IMR-90 (cell line): ENCODE results near the gene C9orf50. TPM values are rescaled to one million over a fixed set of nuclear protein-coding genes. Genes with fewer than 3 reads are reported as not detected.

Experiments
- ATAC-seq: fragments of 200-7000 bp; cut with Tn5 transposase; 2 replicates; pipeline ENCODE4 v1.9.1; 2020; ENCODE audit warnings: low read depth, mild to moderate bottlenecking, moderate library complexity
- BruUV-seq: library from RNA; stranded (reverse); fragments of 400-500 nt; replicated peaks from 2 replicates; lab custom pipeline; 2021; lab: Mats Ljungman, UMichigan
- CTCF ChIA-PET: fragments of 300-600 bp; formaldehyde crosslinking; extraction: SDS; loops from one replicate; lab custom pipeline; 2021; ENCODE audit warnings: antibody characterized with exemption; lab: Yijun Ruan, JAX
- POLR2A ChIA-PET: fragments of 300-600 bp; sonication (Branson Sonifier 250); formaldehyde crosslinking; loops from one replicate; lab custom pipeline; 2022; ENCODE audit warnings: antibody characterized with exemption; ENCODE audit not compliant: unreplicated experiment; lab: Charles Lee
- DNase-seq: peaks from one replicate; pipeline ENCODE4 v3.0.0; 2013
- H2AFZ ChIP-seq: replicated peaks from 2 replicates; pipeline ENCODE3; 2013; ENCODE audit warnings: low read length, mild to moderate bottlenecking; ENCODE audit not compliant: poor library complexity
- H2AK5ac ChIP-seq: 2 replicates; pipeline ENCODE4 v1.6.1; 2013; ENCODE audit warnings: low read depth, low read length, inconsistent platforms
- H2AK9ac ChIP-seq: replicated peaks from 2 replicates; pipeline ENCODE3; 2013; ENCODE audit warnings: mild to moderate bottlenecking, low read depth, low read length, moderate library complexity; ENCODE audit not compliant: poor library complexity
- H2BK120ac ChIP-seq: 2 replicates; pipeline ENCODE4 v1.6.1; 2013; ENCODE audit warnings: low read depth, low read length, inconsistent platforms
- H2BK15ac ChIP-seq: 3 replicates; pipeline ENCODE4 v1.6.1; 2013; ENCODE audit warnings: low read depth, low read length, inconsistent platforms
- H2BK20ac ChIP-seq: 2 replicates; pipeline ENCODE4 v1.6.1; 2013; ENCODE audit warnings: low read depth, mild to moderate bottlenecking, inconsistent platforms, low read length, moderate library complexity
- H2BK5ac ChIP-seq: 2 replicates; pipeline ENCODE4 v1.6.1; 2013; ENCODE audit warnings: mild to moderate bottlenecking, low read depth, low read length, inconsistent platforms; ENCODE audit not compliant: poor library complexity, severe bottlenecking
- H3K14ac ChIP-seq: replicated peaks from 2 replicates; pipeline ENCODE4 v1.6.1; 2013; ENCODE audit warnings: low read depth, low read length, inconsistent platforms
- H3K18ac ChIP-seq: 2 replicates; pipeline ENCODE4 v1.6.1; 2013; ENCODE audit warnings: low read depth, low read length, control low read depth
- H3K23ac ChIP-seq: 2 replicates; pipeline ENCODE4 v1.6.1; 2013; ENCODE audit warnings: low read depth, low read length, inconsistent platforms
- H3K27ac ChIP-seq: 2 replicates; pipeline ENCODE4 v1.5.1; 2013; ENCODE audit warnings: mild to moderate bottlenecking, control low read depth, low read length; ENCODE audit not compliant: insufficient read depth
- H3K27me3 ChIP-seq: 2 replicates; pipeline ENCODE4 v1.6.1; 2013; ENCODE audit warnings: low read length; ENCODE audit not compliant: control insufficient read depth, insufficient read depth
- H3K36me3 ChIP-seq: 2 replicates; pipeline ENCODE4 v1.6.1; 2013; ENCODE audit warnings: low read length, mixed read lengths; ENCODE audit not compliant: control insufficient read depth, insufficient read depth
- H3K4ac ChIP-seq: 2 replicates; pipeline ENCODE4 v1.6.1; 2013; ENCODE audit warnings: low read depth, low read length, inconsistent platforms
- H3K4me1 ChIP-seq: 2 replicates; pipeline ENCODE4 v1.6.1; 2013; ENCODE audit warnings: low read length, mixed read lengths; ENCODE audit not compliant: control insufficient read depth, insufficient read depth
- H3K4me2 ChIP-seq: 2 replicates; pipeline ENCODE4 v1.6.1; 2013; ENCODE audit warnings: low read depth, mild to moderate bottlenecking, control low read depth, low read length, moderate library complexity
- H3K4me3 ChIP-seq: 2 replicates; pipeline ENCODE4 v1.5.1; 2013; ENCODE audit warnings: low read depth, mild to moderate bottlenecking, control low read depth, low read length, moderate library complexity; ENCODE audit not compliant: insufficient read depth
- H3K56ac ChIP-seq: 2 replicates; pipeline ENCODE4 v1.6.1; 2013; ENCODE audit warnings: low read length, inconsistent platforms; ENCODE audit not compliant: insufficient read depth; ENCODE audit errors: extremely low read depth
- H3K79me1 ChIP-seq, 2 experiments: 2 replicates each; pipeline ENCODE4 v1.6.1; 2013; ENCODE audit warnings: low read length in 2 of 2, inconsistent platforms in 1 of 2, low read depth in 1 of 2
- H3K9ac ChIP-seq: 2 replicates; pipeline ENCODE4 v1.6.1; 2013; ENCODE audit warnings: low read depth, low read length, control low read depth
- H3K9me1 ChIP-seq: 2 replicates; pipeline ENCODE4 v1.6.1; 2013; ENCODE audit warnings: low read length, inconsistent platforms; ENCODE audit not compliant: insufficient read depth
- H3K9me3 ChIP-seq: 2 replicates; pipeline ENCODE4 v1.6.1; 2013; ENCODE audit warnings: low read length; ENCODE audit not compliant: control insufficient read depth, insufficient read depth
- H4K20me1 ChIP-seq: 2 replicates; pipeline ENCODE4 v1.6.1; 2013; ENCODE audit warnings: low read length, inconsistent platforms; ENCODE audit not compliant: insufficient read depth
- H4K5ac ChIP-seq: 2 replicates; pipeline ENCODE4 v1.6.1; 2013; ENCODE audit warnings: mild to moderate bottlenecking, low read depth, low read length, control low read depth
- H4K8ac ChIP-seq, 2 experiments: 2 replicates each; pipeline ENCODE4 v1.6.1; 2013; ENCODE audit warnings: low read depth in 2 of 2, low read length in 2 of 2, control low read depth in 1 of 2, inconsistent platforms in 1 of 2
- H4K91ac ChIP-seq: 2 replicates; pipeline ENCODE4 v1.6.1; 2013; ENCODE audit warnings: low read depth, low read length, inconsistent platforms; ENCODE audit not compliant: insufficient read depth
- BHLHE40 ChIP-seq: fragments of 150-350 bp; IDR thresholded peaks from 2 replicates; pipeline ENCODE4 v1.6.1; 2016; ENCODE audit warnings: mild to moderate bottlenecking, low read depth, low read length
- CEBPB ChIP-seq: IDR thresholded peaks from 2 replicates; pipeline ENCODE4 v1.6.1; 2012; ENCODE audit warnings: low read depth, low read length, improper control_type of control experiment
- CHD1 ChIP-seq: IDR thresholded peaks from 2 replicates; pipeline ENCODE4 v1.6.1; 2012; ENCODE audit warnings: low read depth, low read length, improper control_type of control experiment
- CTCF ChIP-seq: conservative IDR thresholded peaks from 2 replicates; pipeline ENCODE4 v1.5.1; 2012; ENCODE audit warnings: mild to moderate bottlenecking, low read depth, low read length, improper control_type of control experiment
- ELK1 ChIP-seq: fragments of 150-350 bp; IDR thresholded peaks from 2 replicates; pipeline ENCODE4 v1.6.1; 2016; ENCODE audit warnings: low read depth, mild to moderate bottlenecking, low read length, moderate library complexity, borderline replicate concordance
- FOS ChIP-seq: fragments of 150-350 bp; IDR thresholded peaks from 2 replicates; pipeline ENCODE4 v1.6.1; 2016; ENCODE audit warnings: low read depth, low read length
- MAFK ChIP-seq: IDR thresholded peaks from 2 replicates; pipeline ENCODE4 v1.6.1; 2012; ENCODE audit warnings: low read depth, low read length, improper control_type of control experiment
- MAZ ChIP-seq: IDR thresholded peaks from 2 replicates; pipeline ENCODE4 v1.6.1; 2012; ENCODE audit warnings: low read depth, mild to moderate bottlenecking, low read length, improper control_type of control experiment, moderate library complexity, borderline replicate concordance
- MXI1 ChIP-seq: IDR thresholded peaks from 2 replicates; pipeline ENCODE4 v1.6.1; 2012; ENCODE audit warnings: low read depth, mild to moderate bottlenecking, low read length, moderate library complexity, borderline replicate concordance
- NFE2L2 ChIP-seq: fragments of 150-350 bp; IDR thresholded peaks from 2 replicates; pipeline ENCODE4 v1.6.1; 2016; ENCODE audit warnings: low read depth, mild to moderate bottlenecking, low read length
- POLR2A ChIP-seq: IDR thresholded peaks from 2 replicates; pipeline ENCODE4 v1.6.1; 2012; ENCODE audit warnings: mild to moderate bottlenecking, low read depth, low read length
- RCOR1 ChIP-seq: IDR thresholded peaks from 2 replicates; pipeline ENCODE4 v1.6.1; 2012; ENCODE audit warnings: mild to moderate bottlenecking, low read length, improper control_type of control experiment; ENCODE audit not compliant: insufficient replicate concordance
- RFX5 ChIP-seq: IDR thresholded peaks from 2 replicates; pipeline ENCODE4 v1.8.0; 2012; ENCODE audit warnings: low read depth, mild to moderate bottlenecking, low read length, moderate library complexity
- SMC3 ChIP-seq: fragments of 150-350 bp; IDR thresholded peaks from 2 replicates; pipeline ENCODE4 v1.6.1; 2016; ENCODE audit warnings: low read depth, mild to moderate bottlenecking, antibody characterized with exemption, low read length, moderate library complexity
- USF2 ChIP-seq: fragments of 150-350 bp; IDR thresholded peaks from 2 replicates; pipeline ENCODE4 v1.6.1; 2017; ENCODE audit warnings: mild to moderate bottlenecking, antibody characterized with exemption, low read length, low read depth
- WGBS, 2 experiments: methylation state at CpG; one replicate each; pipeline versions ENCODE4 v1.1.5 to v1.1.7; 2013; ENCODE audit warnings: missing lambda C conversion rate in 2 of 2; ENCODE audit not compliant: insufficient read length in 1 of 2; ENCODE audit errors: extremely low coverage in 2 of 2; 5-methylcytosine and 5-hydroxymethylcytosine counted together
- dilution Hi-C: fragments of 300-500 bp; cut with HindIII; formaldehyde crosslinking; loops from one replicate; pipeline ENCODE4 v1.14.3; 2018; ENCODE audit warnings: low sequenced_read_pairs; ENCODE audit not compliant: unreplicated experiment
- in situ Hi-C: fragments of 300-500 bp; cut with MboI; formaldehyde crosslinking; loops from 3 replicates; pipeline ENCODE4 v1.14.3; 2019; ENCODE audit warnings: low sequenced_read_pairs, inconsistent platforms, mixed read lengths
- intact Hi-C: fragments of 100-400 bp; cut with micrococcal nuclease; formaldehyde crosslinking; loops from 2 replicates; pipeline ENCODE4 v1.10.0; 2022
- polyA plus RNA-seq, 3 experiments: library from polyadenylated mRNA; depleted of rRNA; stranded (reverse); fragments of >200 nt; gene quantifications; 2 replicates each; pipeline ENCODE4 v1.2.3, GENCODE V29; 2012; ENCODE audit warnings: low replicate concordance in 1 of 3
- total RNA-seq: library from RNA; depleted of rRNA; stranded (reverse); fragments of >200 nt; gene quantifications from 2 replicates; pipeline ENCODE4 v1.2.3, GENCODE V29; 2012

Gene C9orf50
- total and polyA plus RNA-seq, 2 of the 4 experiments (the other 2 are of a cell fraction): 0.09 TPM; not detected in 1

GRCh38 chr9:129628709-129629108, 7.8 kb upstream of the C9orf50 start:
- no TSS peak for BruUV-seq
- dilution Hi-C loops: no loop called here
- no peak overlapping the region for H3K4me3 ChIP-seq

More at GRCh38 chr9:129628709-129629108, 7.8 kb upstream of the C9orf50 start:
- H3K14ac ChIP-seq: peak overlapping the region; percentile 59
- no peak for DNase-seq
- no peak overlapping the region; the same call in 2 of the 3 replicates for H2BK15ac ChIP-seq
- H2BK5ac ChIP-seq: peak overlapping the region; percentile 73
- peak overlapping the region; percentile 78 for H3K27ac ChIP-seq
- H4K91ac ChIP-seq: peak overlapping the region; percentile 79
- H4K5ac ChIP-seq: 0 out of 2 replicates have a peak overlapping the region, but pooled peaks have one; percentile 7
- H4K20me1 ChIP-seq: peaks cover 71% of the 10 kb centered on the region
- intact Hi-C loops: no loop called here
- peak overlapping the region; percentile 63 for H2AK9ac ChIP-seq
- peak overlapping the region; percentile 22; the same call in 1 of the 2 replicates for H3K9ac ChIP-seq
- H3K18ac ChIP-seq: peak overlapping the region; percentile 38; the same call in 1 of the 2 replicates
- 0 out of 2 replicates have a peak overlapping the region, but pooled peaks have one; percentile 97 for H3K56ac ChIP-seq
- in situ Hi-C loops: no loop called here
- peak overlapping the region; percentile 97 for H3K4me2 ChIP-seq
- ChIA-PET CTCF (interaction anchor here (1.0 kb wide), 1 partner anchor 121 kb away, joined by 3 read pairs; no protein-coding TSS in a partner anchor), POLR2A (no interaction called here)
- peak overlapping the region in 1 of 2 experiments; percentile 63; a peak in 3 of 4 replicates for H4K8ac ChIP-seq
- no peaks in the 10 kb centered on the region for H3K9me3 ChIP-seq
- peak overlapping the region; percentile 88; the same call in 1 of the 2 replicates for H2AK5ac ChIP-seq
- peak overlapping the region; percentile 90 for H2BK120ac ChIP-seq
- peaks cover 41% of the 10 kb centered on the region for H3K9me1 ChIP-seq
- H2BK20ac ChIP-seq: 0 out of 2 replicates have a peak overlapping the region, but pooled peaks have one; percentile 36
- H3K4ac ChIP-seq: peak overlapping the region; percentile 80
- no peaks in the 10 kb centered on the region for H3K27me3 ChIP-seq
- no peak for TF ChIP-seq CTCF
- no peak for TF ChIP-seq USF2
- TF ChIP-seq SMC3: no peak
- TF ChIP-seq POLR2A: no peak
- no peak for TF ChIP-seq MAFK
- no peak for TF ChIP-seq CEBPB
- TF ChIP-seq MAZ: no peak
- TF ChIP-seq NFE2L2: no peak
- no peak for TF ChIP-seq CHD1
- no peak for TF ChIP-seq ELK1
- no peak for TF ChIP-seq BHLHE40
- no peak for TF ChIP-seq FOS
- TF ChIP-seq MXI1: no peak
- TF ChIP-seq RFX5: no peak
- TF ChIP-seq RCOR1: no peak
- peaks cover 42% of the 10 kb centered on the region for H3K4me1 ChIP-seq
- peaks cover 8 to 67% of the 10 kb centered on the region in 2 experiments; a peak in 3 of 4 replicates for H3K79me1 ChIP-seq
- WGBS, 2 experiments: 100% methylated on average over 1 of the region's 6 CpGs; no CpG with 5 or more reads in 1 of the 2 experiments
- ATAC-seq: no peak
- no peak overlapping the region for H2AFZ ChIP-seq
- peak overlapping the region; percentile 98 for H3K23ac ChIP-seq
- H3K36me3 ChIP-seq: peaks cover 22% of the 10 kb centered on the region
